ENCODE data around the gene LCN15. TPM values are rescaled to one million over a fixed set of nuclear protein-coding genes. Genes with fewer than 3 reads are reported as not detected.

The LCN15 gene
- total RNA-seq, 1 donor from 2014 or later: 0.49 TPM

- peaks cover 29% of the 10 kb centered on the region for H3K36me3 Mint-ChIP-seq (ENCODE audit: low read depth, unreplicated experiment)
- H3K4me3 Mint-ChIP-seq (ENCODE audit: unreplicated experiment): peak overlapping the region; percentile 77
- DNase-seq (ENCODE audit: low spot score): no peak
- H3K4me1 Mint-ChIP-seq (ENCODE audit: unreplicated experiment): peaks cover 18% of the 10 kb centered on the region
- peaks cover 25% of the 10 kb centered on the region for H3K27me3 Mint-ChIP-seq (ENCODE audit: unreplicated experiment)
- TF ChIP-seq CTCF (IDR thresholded peaks at IDR 0.05; ENCODE audit: unreplicated experiment): no peak
- peak overlapping the region; percentile 89 for H3K27ac Mint-ChIP-seq (ENCODE audit: unreplicated experiment)
- H3K9me3 Mint-ChIP-seq (ENCODE audit: unreplicated experiment): no peaks in the 10 kb centered on the region
These were observed 42.8 kb downstream of the LCN15 start for GRCh38 chr9:136721339-136722092.

- no peak for DNase-seq (ENCODE audit: low spot score)
- Mint-ChIP-seq H3K36me3 (ENCODE audit: low read depth, unreplicated experiment) (peaks cover 26% of the 10 kb centered on the region), H3K27me3 (ENCODE audit: unreplicated experiment) (peaks cover 22% of the 10 kb centered on the region), H3K4me3 (ENCODE audit: unreplicated experiment) (peak overlapping the region; percentile 77), H3K27ac (ENCODE audit: unreplicated experiment) (peak overlapping the region; percentile 89), H3K9me3 (ENCODE audit: unreplicated experiment) (no peaks in the 10 kb centered on the region), H3K4me1 (ENCODE audit: unreplicated experiment) (peaks cover 14% of the 10 kb centered on the region)
- TF ChIP-seq CTCF (IDR thresholded peaks at IDR 0.05; ENCODE audit: unreplicated experiment): no peak
These were observed 43.4 kb downstream of the LCN15 start for GRCh38 chr9:136720898-136721338.

GRCh38 chr9:136720251-136720897 is 43.9 kb downstream of the LCN15 start:
- peaks cover 30% of the 10 kb centered on the region for H3K36me3 Mint-ChIP-seq (ENCODE audit: low read depth, unreplicated experiment)
- no peak for TF ChIP-seq CTCF (IDR thresholded peaks at IDR 0.05; ENCODE audit: unreplicated experiment)
- no peak for DNase-seq (ENCODE audit: low spot score)
- H3K4me1 Mint-ChIP-seq (ENCODE audit: unreplicated experiment): peaks cover 15% of the 10 kb centered on the region
- peak overlapping the region; percentile 47 for H3K4me3 Mint-ChIP-seq (ENCODE audit: unreplicated experiment)
- H3K9me3 Mint-ChIP-seq (ENCODE audit: unreplicated experiment): no peaks in the 10 kb centered on the region
- peak overlapping the region; percentile 74 for H3K27ac Mint-ChIP-seq (ENCODE audit: unreplicated experiment)
- peaks cover 22% of the 10 kb centered on the region for H3K27me3 Mint-ChIP-seq (ENCODE audit: unreplicated experiment)

- no peak for DNase-seq (ENCODE audit: low spot score)
- H3K36me3 Mint-ChIP-seq (ENCODE audit: low read depth, unreplicated experiment): peaks cover 27% of the 10 kb centered on the region
- peaks cover 13% of the 10 kb centered on the region for H3K4me1 Mint-ChIP-seq (ENCODE audit: unreplicated experiment)
- no peak for TF ChIP-seq CTCF (IDR thresholded peaks at IDR 0.05; ENCODE audit: unreplicated experiment)
- no peak overlapping the region for H3K4me3 Mint-ChIP-seq (ENCODE audit: unreplicated experiment)
- H3K9me3 Mint-ChIP-seq (ENCODE audit: unreplicated experiment): no peaks in the 10 kb centered on the region
- no peak overlapping the region for H3K27ac Mint-ChIP-seq (ENCODE audit: unreplicated experiment)
- H3K27me3 Mint-ChIP-seq (ENCODE audit: unreplicated experiment): peaks cover 19% of the 10 kb centered on the region
These were observed 45.0 kb downstream of the LCN15 start for GRCh38 chr9:136719195-136719880.
